ENCODE measurements around the gene AVEN.

The AVEN gene

GRCh38 chr15:33912326-33912725 is 126.7 kb downstream of the AVEN start:
- DNase-seq (ENCODE audit: low spot score): no peak

- DNase-seq (ENCODE audit: low spot score): no peak
These were observed 128.3 kb downstream of the AVEN start for GRCh38 chr15:33910741-33911140.

- no peak for DNase-seq (ENCODE audit: low spot score)
These were observed 130.6 kb downstream of the AVEN start for GRCh38 chr15:33908406-33908805.

- no peak for DNase-seq (ENCODE audit: low spot score)
These were observed 131.7 kb downstream of the AVEN start for GRCh38 chr15:33907326-33907725.

- no peak for DNase-seq (ENCODE audit: low spot score)
These were observed 135.3 kb downstream of the AVEN start for GRCh38 chr15:33903661-33904060.

GRCh38 chr15:33902043-33902442 is 137.0 kb downstream of the AVEN start:
- no peak for DNase-seq (ENCODE audit: low spot score)

GRCh38 chr15:33894193-33894592 is 144.8 kb downstream of the AVEN start:
- DNase-seq (ENCODE audit: low spot score): no peak

- DNase-seq (ENCODE audit: low spot score): no peak
These were observed 150.8 kb downstream of the AVEN start for GRCh38 chr15:33888176-33888575.

- DNase-seq (ENCODE audit: low spot score): no peak
These were observed 156.1 kb downstream of the AVEN start for GRCh38 chr15:33882921-33883320.

GRCh38 chr15:33874156-33874555 is 164.8 kb downstream of the AVEN start:
- no peak for DNase-seq (ENCODE audit: low spot score)

- no peak for DNase-seq (ENCODE audit: low spot score)
These were observed 166.4 kb downstream of the AVEN start for GRCh38 chr15:33872416-33873106.

GRCh38 chr15:33871980-33872379 is 167.0 kb downstream of the AVEN start:
- DNase-seq (ENCODE audit: low spot score): no peak

- DNase-seq (ENCODE audit: low spot score): no peak
These were observed 172.8 kb downstream of the AVEN start for GRCh38 chr15:33866101-33866737.

- no peak for DNase-seq (ENCODE audit: low spot score)
These were observed 173.6 kb downstream of the AVEN start for GRCh38 chr15:33865416-33865815.

GRCh38 chr15:33864360-33865075 is 174.5 kb downstream of the AVEN start:
- DNase-seq (ENCODE audit: low spot score): no peak

GRCh38 chr15:33860754-33861153 is 178.2 kb downstream of the AVEN start:
- DNase-seq (ENCODE audit: low spot score): no peak

- DNase-seq (ENCODE audit: low spot score): no peak
These were observed 178.9 kb downstream of the AVEN start for GRCh38 chr15:33859992-33860545.

GRCh38 chr15:33858836-33859235 is 180.2 kb downstream of the AVEN start:
- DNase-seq (ENCODE audit: low spot score): no peak

- DNase-seq (ENCODE audit: low spot score): no peak
These were observed 181.3 kb downstream of the AVEN start for GRCh38 chr15:33857726-33858125.

GRCh38 chr15:33852570-33852969 is 186.4 kb downstream of the AVEN start:
- no peak for DNase-seq (ENCODE audit: low spot score)

GRCh38 chr15:33852094-33852493 is 186.9 kb downstream of the AVEN start:
- DNase-seq (ENCODE audit: low spot score): no peak

GRCh38 chr15:33851079-33851478 is 187.9 kb downstream of the AVEN start:
- DNase-seq (ENCODE audit: low spot score): no peak

GRCh38 chr15:33848011-33848410 is 191.0 kb downstream of the AVEN start:
- no peak for DNase-seq (ENCODE audit: low spot score)
